Renal cortex interstitium (tissue), 11 donors: ENCODE results near the gene LIN52. TPM values are rescaled to one million over a fixed set of nuclear protein-coding genes. Genes with fewer than 3 reads are reported as not detected.

ENCODE experiments used
- DNase-seq, 11 donors: peaks; one replicate each; pipeline ENCODE4 v3.0.0-alpha.2; 2013; ENCODE audit warnings: low read depth in 9 of 11, low spot score in 4 of 11; ENCODE audit errors: extremely low read depth in 1 of 11
- polyA plus RNA-seq, 3 donors: library from polyadenylated mRNA; unstranded; fragments of 120-200 nt; gene quantifications; one replicate each; pipeline ENCODE4 v1.2.1, GENCODE V29; 2013; ENCODE audit not compliant: insufficient read length in 3 of 3

The LIN52 gene
- polyA plus RNA-seq, 3 donors: 17.1 to 22.1 (median 19.0) TPM

GRCh38 chr14:74242021-74242779 is 157.4 kb downstream of the LIN52 start:
- no peak for DNase-seq

GRCh38 chr14:74242780-74243042 is 158.0 kb downstream of the LIN52 start:
- DNase-seq: no peak

DNA sequence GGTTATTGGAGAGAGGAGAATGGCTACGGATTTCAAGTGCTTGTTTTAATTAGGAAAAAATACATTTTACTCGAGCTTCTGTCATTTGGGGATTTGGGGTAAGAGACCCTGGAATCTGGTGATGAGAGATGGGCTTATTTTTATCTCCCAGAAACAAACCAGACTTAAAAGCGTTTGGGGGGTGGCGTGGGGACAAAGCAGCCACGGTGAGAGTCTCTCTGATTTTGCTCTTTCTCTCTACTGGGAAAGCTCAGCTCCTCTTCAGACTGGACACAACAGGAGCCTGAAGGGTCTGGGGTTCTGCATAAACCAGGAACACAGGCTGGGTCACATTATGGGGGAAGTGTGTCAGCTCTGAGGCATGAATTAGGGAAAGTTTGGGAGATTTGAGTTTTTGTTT is 158.3 kb downstream of the LIN52 start:
- no peak for DNase-seq

- no peak for DNase-seq
Observed at GRCh38 chr14:74244115-74244514, 159.4 kb downstream of the LIN52 start.

DNA sequence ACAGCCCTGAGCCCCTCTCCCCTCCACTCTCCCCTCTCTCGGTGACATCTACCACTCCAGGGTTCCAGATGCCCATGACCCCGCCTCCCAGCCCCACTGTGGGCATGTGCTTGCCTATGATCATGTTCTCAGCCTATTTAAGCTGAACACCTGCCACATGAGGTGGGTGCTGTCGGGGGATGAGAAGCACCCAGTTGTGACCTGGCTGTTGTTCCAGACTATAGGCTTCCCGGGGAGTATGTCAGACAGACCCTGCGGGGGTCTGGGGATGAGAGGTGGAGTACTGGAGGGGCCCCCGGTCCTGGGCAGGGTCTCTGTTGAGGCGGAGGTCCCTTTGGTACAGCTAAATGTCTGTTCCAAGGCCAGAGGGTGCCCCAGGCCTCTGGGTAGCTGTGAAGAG is 160.5 kb downstream of the LIN52 start:
- no peak for DNase-seq

DNA sequence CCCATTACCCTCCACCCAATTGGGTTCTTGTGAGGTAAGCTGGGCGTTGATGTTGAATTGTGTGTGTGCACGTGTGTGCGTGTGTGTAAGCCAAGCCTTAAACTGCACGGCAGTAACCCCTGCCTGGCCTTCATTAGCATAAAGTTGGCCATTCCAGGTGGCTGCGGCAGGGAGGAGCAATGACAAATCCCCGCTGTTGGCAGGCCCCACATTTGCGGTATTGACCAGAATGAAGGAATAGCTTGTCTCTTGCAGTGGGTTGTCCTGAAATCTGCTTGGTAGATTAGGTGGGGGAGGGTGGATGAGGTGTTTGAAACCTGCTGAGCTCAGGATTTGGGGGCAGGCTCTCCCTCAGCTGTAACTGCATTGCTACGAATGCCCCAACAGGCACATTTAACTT is 161.8 kb downstream of the LIN52 start:
- no peak for DNase-seq

GRCh38 chr14:74248017-74248416 is 163.3 kb downstream of the LIN52 start:
- DNase-seq: no peak

DNA sequence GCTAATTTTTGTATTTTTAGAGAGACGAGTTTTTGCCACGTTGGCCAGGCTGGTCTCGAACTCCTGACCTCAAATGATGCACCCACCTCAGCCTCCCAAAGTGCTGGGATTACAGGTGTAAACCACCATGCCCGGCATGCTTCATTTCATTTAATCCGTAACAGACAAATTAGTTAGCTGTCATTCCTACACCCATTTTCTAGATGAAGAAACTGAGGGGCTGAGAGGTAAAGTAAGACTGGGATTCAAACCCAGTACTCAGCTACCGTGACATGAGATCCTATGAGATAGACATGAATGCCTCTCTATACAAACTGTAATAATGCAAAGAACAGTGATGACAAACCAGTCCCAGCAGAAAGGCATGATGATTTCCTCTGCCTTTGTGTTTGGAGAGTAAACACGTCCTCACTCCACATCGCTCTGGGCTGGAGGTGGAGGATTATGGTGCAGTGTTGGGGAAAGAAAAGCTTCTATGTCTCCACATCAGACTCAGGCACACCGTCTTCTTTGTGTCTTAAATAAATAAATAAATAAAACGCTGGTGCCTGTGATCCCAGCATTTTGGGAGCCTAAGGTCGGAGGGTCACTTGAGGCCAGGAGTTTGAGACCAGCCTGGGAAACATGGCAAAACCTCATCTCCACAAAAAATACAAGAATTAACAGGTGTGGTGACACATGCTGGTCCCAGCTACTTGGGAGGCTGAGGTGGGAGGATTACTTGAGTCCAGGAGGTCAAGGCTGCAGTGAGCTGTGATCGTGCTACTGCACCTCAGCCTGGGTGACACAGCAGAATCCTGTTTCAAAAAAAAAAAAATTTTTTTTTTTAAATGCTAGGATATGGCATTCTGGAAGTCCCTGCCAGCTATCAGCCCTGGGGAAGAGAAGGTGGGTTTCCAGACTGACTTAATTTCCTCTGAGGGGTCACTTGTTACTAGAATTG is 164.9 kb downstream of the LIN52 start:
- DNase-seq: no peak

Other genes starting within 250 kb of the LIN52 start
- gene PTGR2, start 233.1 kb upstream of the LIN52 start, polyA plus RNA-seq: 10 to 100 TPM; 14.7 to 31.6 (median 16.8) TPM
- 10 to 100 TPM; 54.2 to 59.8 (median 58.1) TPM for gene ZNF410, start 198.1 kb upstream of the LIN52 start, polyA plus RNA-seq
- gene FAM161B, start 134.9 kb upstream of the LIN52 start, polyA plus RNA-seq: 10 to 100 TPM; 11.8 to 15.6 (median 14.3) TPM
- 10 to 100 TPM; 29.0 to 37.5 (median 30.9) TPM for gene COQ6, start 134.7 kb upstream of the LIN52 start, polyA plus RNA-seq
- gene ENTPD5, start 65.7 kb upstream of the LIN52 start, polyA plus RNA-seq: 10 to 100 TPM; 56.1 to 59.3 (median 59.1) TPM
- gene BBOF1, start 65.6 kb upstream of the LIN52 start, polyA plus RNA-seq: 10 to 100 TPM; 13.5 to 20.4 (median 19.9) TPM
- gene ALDH6A1, start 503 bp upstream of the LIN52 start, polyA plus RNA-seq: 100 to 1,000 TPM; 107 to 122 (median 109) TPM
- gene VSX2, start 154.5 kb downstream of the LIN52 start, polyA plus RNA-seq: under 1 TPM; 0.06 TPM
- gene ABCD4, start 218.0 kb downstream of the LIN52 start, polyA plus RNA-seq: 100 to 1,000 TPM; 104 to 162 (median 116) TPM